Measurements from ENCODE around the gene RAE1. TPM values are rescaled to one million over a fixed set of nuclear protein-coding genes. Genes with fewer than 3 reads are reported as not detected.

RAE1 gene
- total RNA-seq, 2 donors from 2014 or later, result 43.6 to 86.0 TPM

Other genes starting within 250 kb of the RAE1 start
- gene BMP7, start 84.6 kb upstream of the RAE1 start, total RNA-seq, result not detected
- gene SPO11, start 21.5 kb upstream of the RAE1 start, total RNA-seq, result not detected
- 10 to 100 TPM; 18.3 to 29.2 TPM for gene RBM38, start 40.1 kb downstream of the RAE1 start, total RNA-seq
- gene CTCFL, start 173.9 kb downstream of the RAE1 start, total RNA-seq, result not detected
- not detected for gene PCK1, start 209.9 kb downstream of the RAE1 start, total RNA-seq

Data from natural killer cell treated with Interleukin-12 subunit alpha and Interleukin-12 subunit beta and Interleukin-15 and Interleukin-18, amount 100 ng/mL, for 72 hours (primary cell).